Suppressor macrophage treated with lipopolysaccharide for 4 hours (primary cell): ENCODE data around the gene NEK11.

Experiments used
- DNase-seq: peaks from one replicate; pipeline ENCODE4 v3.0.0-alpha.2; 2020

NEK11 gene

GRCh38 chr3:131231710-131232389 is 205.2 kb downstream of the NEK11 start:
- DNase-seq: peak; percentile 2

GRCh38 chr3:131232711-131233267 is 206.1 kb downstream of the NEK11 start:
- DNase-seq: no peak

GRCh38 chr3:131233900-131234668 is 207.4 kb downstream of the NEK11 start:
- no peak for DNase-seq

- DNase-seq: no peak
Measured at GRCh38 chr3:131236421-131236820, 209.7 kb downstream of the NEK11 start.

- DNase-seq: no peak
Measured at GRCh38 chr3:131238496-131238895, 211.8 kb downstream of the NEK11 start.

GRCh38 chr3:131239267-131239666 is 212.6 kb downstream of the NEK11 start:
- DNase-seq: no peak

- no peak for DNase-seq
Measured at GRCh38 chr3:131242201-131242600, 215.5 kb downstream of the NEK11 start.

- no peak for DNase-seq
Measured at GRCh38 chr3:131250466-131250865, 223.8 kb downstream of the NEK11 start.

GRCh38 chr3:131260525-131260924 is 233.8 kb downstream of the NEK11 start:
- DNase-seq: no peak

GRCh38 chr3:131261104-131261503 is 234.4 kb downstream of the NEK11 start:
- DNase-seq: no peak

- no peak for DNase-seq
Measured at GRCh38 chr3:131275556-131275955, 248.9 kb downstream of the NEK11 start.

GRCh38 chr3:131277836-131278497 is 251.3 kb downstream of the NEK11 start:
- DNase-seq: no peak

GRCh38 chr3:131279577-131279976 is 252.9 kb downstream of the NEK11 start:
- DNase-seq: no peak

GRCh38 chr3:131282379-131282778 is 255.7 kb downstream of the NEK11 start:
- no peak for DNase-seq

GRCh38 chr3:131282967-131283366 is 256.3 kb downstream of the NEK11 start:
- DNase-seq: no peak

- no peak for DNase-seq
Measured at GRCh38 chr3:131283862-131284261, 257.2 kb downstream of the NEK11 start.

GRCh38 chr3:131284302-131284701 is 257.6 kb downstream of the NEK11 start:
- no peak for DNase-seq

GRCh38 chr3:131285456-131285855 is 258.8 kb downstream of the NEK11 start:
- DNase-seq: no peak

GRCh38 chr3:131299836-131300235 is 273.2 kb downstream of the NEK11 start:
- DNase-seq: no peak

- no peak for DNase-seq
Measured at GRCh38 chr3:131303848-131304247, 277.2 kb downstream of the NEK11 start.

- DNase-seq: no peak
Measured at GRCh38 chr3:131304890-131305289, 278.2 kb downstream of the NEK11 start.

GRCh38 chr3:131306242-131306641 is 279.6 kb downstream of the NEK11 start:
- DNase-seq: no peak

GRCh38 chr3:131314318-131314717 is 287.6 kb downstream of the NEK11 start:
- no peak for DNase-seq

GRCh38 chr3:131315162-131315561 is 288.5 kb downstream of the NEK11 start:
- no peak for DNase-seq
